ENCODE measurements around the gene DAPK1. TPM values are rescaled to one million over a fixed set of nuclear protein-coding genes. Genes with fewer than 3 reads are reported as not detected.

DAPK1 gene
- total RNA-seq, 1 donor from 2014 or later = 35.1 TPM

DNA sequence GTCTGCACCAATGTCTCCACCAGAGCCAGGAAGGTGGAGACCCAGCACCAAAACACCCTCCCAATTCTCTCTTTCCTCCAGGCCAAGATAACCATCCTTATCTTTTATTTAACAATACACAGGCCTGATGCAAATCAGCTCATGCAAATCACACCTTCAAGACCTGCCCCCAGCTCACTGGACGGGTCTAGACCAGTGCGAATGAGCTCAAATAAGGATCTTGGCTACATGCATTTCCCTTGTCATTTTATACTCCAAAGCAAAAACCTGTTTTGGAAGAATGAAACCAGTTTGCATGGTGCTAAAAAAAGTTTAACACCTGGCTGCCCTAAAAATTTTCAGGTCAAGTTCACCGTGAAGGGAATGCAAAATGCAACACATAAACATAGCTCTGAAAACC, 31.9 kb upstream of the DAPK1 start:
- no peaks in the 10 kb centered on the region for H3K9me3 ChIP-seq (ENCODE audit: insufficient read depth, low read depth, low read length)
- H3K27ac Mint-ChIP-seq (ENCODE audit: unreplicated experiment) = no peak overlapping the region
- H3K36me3 Mint-ChIP-seq (ENCODE audit: low read depth, unreplicated experiment) = no peaks in the 10 kb centered on the region
- H3K27ac ChIP-seq (ENCODE audit: low read depth, low read length) = no peak overlapping the region
- H3K4me1 Mint-ChIP-seq (ENCODE audit: low read depth, unreplicated experiment) = peaks cover 3% of the 10 kb centered on the region
- TF ChIP-seq, protein P1, sequence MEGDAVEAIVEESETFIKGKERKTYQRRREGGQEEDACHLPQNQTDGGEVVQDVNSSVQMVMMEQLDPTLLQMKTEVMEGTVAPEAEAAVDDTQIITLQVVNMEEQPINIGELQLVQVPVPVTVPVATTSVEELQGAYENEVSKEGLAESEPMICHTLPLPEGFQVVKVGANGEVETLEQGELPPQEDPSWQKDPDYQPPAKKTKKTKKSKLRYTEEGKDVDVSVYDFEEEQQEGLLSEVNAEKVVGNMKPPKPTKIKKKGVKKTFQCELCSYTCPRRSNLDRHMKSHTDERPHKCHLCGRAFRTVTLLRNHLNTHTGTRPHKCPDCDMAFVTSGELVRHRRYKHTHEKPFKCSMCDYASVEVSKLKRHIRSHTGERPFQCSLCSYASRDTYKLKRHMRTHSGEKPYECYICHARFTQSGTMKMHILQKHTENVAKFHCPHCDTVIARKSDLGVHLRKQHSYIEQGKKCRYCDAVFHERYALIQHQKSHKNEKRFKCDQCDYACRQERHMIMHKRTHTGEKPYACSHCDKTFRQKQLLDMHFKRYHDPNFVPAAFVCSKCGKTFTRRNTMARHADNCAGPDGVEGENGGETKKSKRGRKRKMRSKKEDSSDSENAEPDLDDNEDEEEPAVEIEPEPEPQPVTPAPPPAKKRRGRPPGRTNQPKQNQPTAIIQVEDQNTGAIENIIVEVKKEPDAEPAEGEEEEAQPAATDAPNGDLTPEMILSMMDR (IDR thresholded peaks at IDR 0.05; ENCODE audit: insufficient read depth, low read depth, low read length) = no peak
- TF ChIP-seq EZH2 (IDR thresholded peaks at IDR 0.05; ENCODE audit: insufficient read depth, low read length) = no peak
- H3K36me3 ChIP-seq (ENCODE audit: insufficient read depth, low read length) = no peaks in the 10 kb centered on the region
- no peaks in the 10 kb centered on the region for H3K4me1 ChIP-seq (ENCODE audit: insufficient read depth, low read length)
- no peak overlapping the region for H2AFZ ChIP-seq (ENCODE audit: low read depth, low read length)
- H3K27me3 Mint-ChIP-seq (ENCODE audit: low read depth, unreplicated experiment) = peaks cover 3% of the 10 kb centered on the region
- H3K4me2 ChIP-seq (ENCODE audit: low read length) = no peak overlapping the region
- FAIRE-seq (no peak), DNase-seq (ENCODE audit: low read depth) (no peak)
- H3K4me3 Mint-ChIP-seq (ENCODE audit: unreplicated experiment) = no peak overlapping the region
- H3K4me3 ChIP-seq (ENCODE audit: insufficient read depth, low read depth, low read length) = no peak overlapping the region
- H3K9ac ChIP-seq (ENCODE audit: low read length) = no peak overlapping the region
- H3K9me3 Mint-ChIP-seq (ENCODE audit: unreplicated experiment) = no peaks in the 10 kb centered on the region
- no peaks in the 10 kb centered on the region for H3K79me2 ChIP-seq (ENCODE audit: insufficient read depth, low read length)
- H4K20me1 ChIP-seq (ENCODE audit: insufficient read depth, low read length) = no peaks in the 10 kb centered on the region
- H3K27me3 ChIP-seq (ENCODE audit: insufficient read depth, low read length) = no peaks in the 10 kb centered on the region

DNA sequence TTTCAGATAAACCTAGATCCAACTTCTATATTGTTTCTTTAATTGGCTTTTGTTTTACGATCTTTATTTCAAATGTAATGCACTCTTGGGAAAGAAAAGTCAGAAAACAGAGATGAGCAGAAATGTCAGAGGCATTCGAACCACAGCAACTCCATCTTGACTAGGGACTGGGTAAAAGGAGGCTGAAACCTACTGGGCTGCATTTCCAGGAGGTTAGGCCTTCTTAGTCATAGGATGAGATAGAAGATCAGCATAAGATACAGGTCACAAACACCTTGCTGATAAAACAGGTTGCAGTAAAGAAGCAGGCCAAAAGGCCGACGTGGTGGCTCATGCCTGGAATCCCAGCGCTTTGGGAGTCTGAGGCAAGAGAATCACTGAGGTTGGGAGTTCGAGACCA, 30.5 kb upstream of the DAPK1 start:
- Histone ChIP-seq H3K79me2 (ENCODE audit: insufficient read depth, low read length) (no peaks in the 10 kb centered on the region), H3K9ac (ENCODE audit: low read length) (no peak overlapping the region), H3K27ac (ENCODE audit: low read depth, low read length) (no peak overlapping the region), H3K9me3 (ENCODE audit: insufficient read depth, low read depth, low read length) (no peaks in the 10 kb centered on the region), H3K4me3 (ENCODE audit: insufficient read depth, low read depth, low read length) (no peak overlapping the region), H3K4me1 (ENCODE audit: insufficient read depth, low read length) (no peaks in the 10 kb centered on the region), H3K27me3 (ENCODE audit: insufficient read depth, low read length) (no peaks in the 10 kb centered on the region), H2AFZ (ENCODE audit: low read depth, low read length) (no peak overlapping the region), H3K36me3 (ENCODE audit: insufficient read depth, low read length) (no peaks in the 10 kb centered on the region), H4K20me1 (ENCODE audit: insufficient read depth, low read length) (no peaks in the 10 kb centered on the region), H3K4me2 (ENCODE audit: low read length) (no peak overlapping the region)
- FAIRE-seq (no peak), DNase-seq (ENCODE audit: low read depth) (no peak)
- Mint-ChIP-seq H3K27me3 (ENCODE audit: low read depth, unreplicated experiment) (peaks cover 3% of the 10 kb centered on the region), H3K4me1 (ENCODE audit: low read depth, unreplicated experiment) (peaks cover 3% of the 10 kb centered on the region), H3K27ac (ENCODE audit: unreplicated experiment) (no peak overlapping the region), H3K9me3 (ENCODE audit: unreplicated experiment) (no peaks in the 10 kb centered on the region), H3K36me3 (ENCODE audit: low read depth, unreplicated experiment) (no peaks in the 10 kb centered on the region), H3K4me3 (ENCODE audit: unreplicated experiment) (no peak overlapping the region)
- TF ChIP-seq EZH2 (IDR thresholded peaks at IDR 0.05; ENCODE audit: insufficient read depth, low read length) = no peak
- TF ChIP-seq, protein P1 (IDR thresholded peaks at IDR 0.05; ENCODE audit: insufficient read depth, low read depth, low read length) = no peak

- FAIRE-seq (no peak), DNase-seq (ENCODE audit: low read depth) (no peak)
- H3K27me3 Mint-ChIP-seq (ENCODE audit: low read depth, unreplicated experiment) = peaks cover 3% of the 10 kb centered on the region
- no peaks in the 10 kb centered on the region for H3K27me3 ChIP-seq (ENCODE audit: insufficient read depth, low read length)
- no peaks in the 10 kb centered on the region for H3K9me3 Mint-ChIP-seq (ENCODE audit: unreplicated experiment)
- no peaks in the 10 kb centered on the region for H4K20me1 ChIP-seq (ENCODE audit: insufficient read depth, low read length)
- H3K4me3 ChIP-seq (ENCODE audit: insufficient read depth, low read depth, low read length) = no peak overlapping the region
- H3K4me1 Mint-ChIP-seq (ENCODE audit: low read depth, unreplicated experiment) = no peaks in the 10 kb centered on the region
- no peaks in the 10 kb centered on the region for H3K4me1 ChIP-seq (ENCODE audit: insufficient read depth, low read length)
- H3K36me3 Mint-ChIP-seq (ENCODE audit: low read depth, unreplicated experiment) = no peaks in the 10 kb centered on the region
- no peak overlapping the region for H3K9ac ChIP-seq (ENCODE audit: low read length)
- no peak overlapping the region for H3K4me3 Mint-ChIP-seq (ENCODE audit: unreplicated experiment)
- TF ChIP-seq EZH2 (IDR thresholded peaks at IDR 0.05; ENCODE audit: insufficient read depth, low read length) = no peak
- TF ChIP-seq, protein P1 (IDR thresholded peaks at IDR 0.05; ENCODE audit: insufficient read depth, low read depth, low read length) = no peak
- no peaks in the 10 kb centered on the region for H3K79me2 ChIP-seq (ENCODE audit: insufficient read depth, low read length)
- no peaks in the 10 kb centered on the region for H3K9me3 ChIP-seq (ENCODE audit: insufficient read depth, low read depth, low read length)
- H3K36me3 ChIP-seq (ENCODE audit: insufficient read depth, low read length) = no peaks in the 10 kb centered on the region
- no peak overlapping the region for H3K27ac ChIP-seq (ENCODE audit: low read depth, low read length)
- no peak overlapping the region for H3K4me2 ChIP-seq (ENCODE audit: low read length)
- H2AFZ ChIP-seq (ENCODE audit: low read depth, low read length) = no peak overlapping the region
- no peak overlapping the region for H3K27ac Mint-ChIP-seq (ENCODE audit: unreplicated experiment)
Observed at GRCh38 chr9:87469793-87470465, 27.7 kb upstream of the DAPK1 start.
